ENCODE measurements around the gene PRR12. TPM values are rescaled to one million over a fixed set of nuclear protein-coding genes. Genes with fewer than 3 reads are reported as not detected.

The PRR12 gene
- total and polyA plus RNA-seq, 9 of the 15 experiments (the other 6 are each of a cell fraction or from before 2014, with no cell fraction given), result 0.01 to 21.1 (median 0.98) TPM

GRCh38 chr19:49665351-49666119, 74.6 kb downstream of the PRR12 start, which contains the start of the genes BCL2L12 and IRF3 (continued):
- TF ChIP-seq ZNF740 (CRISPR knock-in tag; IDR thresholded peaks at IDR 0.05) (no peak), ZNF740 (tag; IDR thresholded peaks at IDR 0.05) (no peak), TAF7 (tag; IDR thresholded peaks at IDR 0.05) (no peak), ZKSCAN8 (CRISPR knock-in tag; IDR thresholded peaks at IDR 0.05) (no peak), CBFA2T3 (IDR thresholded peaks at IDR 0.05) (no peak), KLF6 (CRISPR knock-in tag; IDR thresholded peaks at IDR 0.05; ENCODE audit: borderline replicate concordance) (no peak), ADNP (tag; IDR thresholded peaks at IDR 0.05) (no peak), PURB (CRISPR knock-in tag; IDR thresholded peaks at IDR 0.05; ENCODE audit: low read depth) (no peak), TAF9B (IDR thresholded peaks at IDR 0.05; ENCODE audit: partially characterized antibody) (peak; percentile 12), SMARCA5 (IDR thresholded peaks at IDR 0.05) (no peak), ELF1 (tag; IDR thresholded peaks at IDR 0.05) (peak; percentile 89), KLF1 (tag; IDR thresholded peaks at IDR 0.05) (peak; percentile 97), BCOR (IDR thresholded peaks at IDR 0.05) (peak; percentile 64; the same call in 1 of the 2 replicates), SMARCB1 (IDR thresholded peaks at IDR 0.05; ENCODE audit: insufficient read length, low read depth) (no peak), MEIS2 (IDR thresholded peaks at IDR 0.05; ENCODE audit: partially characterized antibody) (peak; percentile 87), FOXK1 (CRISPR knock-in tag; IDR thresholded peaks at IDR 0.05; ENCODE audit: borderline replicate concordance) (no peak), KDM5B (IDR thresholded peaks at IDR 0.05; ENCODE audit: insufficient replicate concordance, low read depth, low read length) (peak; percentile 56), SREBF1 (IDR thresholded peaks at IDR 0.05; ENCODE audit: borderline replicate concordance, low read depth, low read length) (0 out of 2 replicates have a peak, but pooled peaks have one; percentile 19), POLR2G (IDR thresholded peaks at IDR 0.05; ENCODE audit: low read depth, low read length) (peak; percentile 88), MCM3 (IDR thresholded peaks at IDR 0.05) (no peak), THAP7 (CRISPR knock-in tag; IDR thresholded peaks at IDR 0.05) (no peak), TEAD4 (IDR thresholded peaks at IDR 0.05; ENCODE audit: low read length) (no peak), TEAD4 (CRISPR knock-in tag; IDR thresholded peaks at IDR 0.05; ENCODE audit: borderline replicate concordance) (no peak), E2F4 (CRISPR knock-in tag; IDR thresholded peaks at IDR 0.05; ENCODE audit: low read depth) (no peak), U2AF1 (optimal IDR thresholded peaks at IDR 0.05; ENCODE audit: low read depth, low read length) (no peak), ELF2 (CRISPR knock-in tag; IDR thresholded peaks at IDR 0.05) (peak; percentile 65; the same call in 1 of the 2 replicates), GMEB1 (CRISPR knock-in tag; IDR thresholded peaks at IDR 0.05) (peak; percentile 97)

Measured in K562 (cell line).